ENCODE measurements around the gene ZBTB34.
"Not testable (repeated sequence)": the region's sequence is repeated elsewhere in the genome, so short reads cannot be mapped to it uniquely, and the experiment has no call there.

- TF ChIP-seq, protein P1, sequence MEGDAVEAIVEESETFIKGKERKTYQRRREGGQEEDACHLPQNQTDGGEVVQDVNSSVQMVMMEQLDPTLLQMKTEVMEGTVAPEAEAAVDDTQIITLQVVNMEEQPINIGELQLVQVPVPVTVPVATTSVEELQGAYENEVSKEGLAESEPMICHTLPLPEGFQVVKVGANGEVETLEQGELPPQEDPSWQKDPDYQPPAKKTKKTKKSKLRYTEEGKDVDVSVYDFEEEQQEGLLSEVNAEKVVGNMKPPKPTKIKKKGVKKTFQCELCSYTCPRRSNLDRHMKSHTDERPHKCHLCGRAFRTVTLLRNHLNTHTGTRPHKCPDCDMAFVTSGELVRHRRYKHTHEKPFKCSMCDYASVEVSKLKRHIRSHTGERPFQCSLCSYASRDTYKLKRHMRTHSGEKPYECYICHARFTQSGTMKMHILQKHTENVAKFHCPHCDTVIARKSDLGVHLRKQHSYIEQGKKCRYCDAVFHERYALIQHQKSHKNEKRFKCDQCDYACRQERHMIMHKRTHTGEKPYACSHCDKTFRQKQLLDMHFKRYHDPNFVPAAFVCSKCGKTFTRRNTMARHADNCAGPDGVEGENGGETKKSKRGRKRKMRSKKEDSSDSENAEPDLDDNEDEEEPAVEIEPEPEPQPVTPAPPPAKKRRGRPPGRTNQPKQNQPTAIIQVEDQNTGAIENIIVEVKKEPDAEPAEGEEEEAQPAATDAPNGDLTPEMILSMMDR (IDR thresholded peaks at IDR 0.05; ENCODE audit: low read depth, low read length, poor library complexity, severe bottlenecking): not testable (repeated sequence)
- not testable (repeated sequence) for TF ChIP-seq EZH2phosphoT487 (IDR thresholded peaks at IDR 0.05; ENCODE audit: borderline replicate concordance, low read length)
These were observed 36.4 kb upstream of the ZBTB34 start for GRCh38 chr9:126824052-126824451.

All from DOHH2 (cell line).